Rectal smooth muscle tissue (tissue), 1 donor: ENCODE measurements around the gene ANKRD42.

Experiments used
- H3K27ac ChIP-seq: one replicate; pipeline ENCODE4 v1.7.0; 2013; ENCODE audit warnings: low read depth, low read length, inconsistent platforms
- H3K27me3 ChIP-seq: one replicate; pipeline ENCODE4 v1.7.0; 2013; ENCODE audit warnings: low read length; ENCODE audit not compliant: control insufficient read depth, insufficient read depth
- H3K36me3 ChIP-seq: one replicate; pipeline ENCODE4 v1.7.0; 2013; ENCODE audit warnings: low read length; ENCODE audit not compliant: control insufficient read depth, insufficient read depth
- H3K4me1 ChIP-seq: one replicate; pipeline ENCODE4 v1.7.0; 2013; ENCODE audit warnings: low read length; ENCODE audit not compliant: control insufficient read depth, insufficient read depth
- H3K4me3 ChIP-seq: one replicate; pipeline ENCODE4 v1.7.0; 2013; ENCODE audit warnings: low read length
- H3K9ac ChIP-seq: one replicate; pipeline ENCODE4 v1.7.0; 2013; ENCODE audit warnings: low read length

ANKRD42 gene

GRCh38 chr11:83285151-83285770 is 91.7 kb downstream of the ANKRD42 start:
- Histone ChIP-seq H3K36me3 (no peaks in the 10 kb centered on the region), H3K4me1 (peaks cover 18% of the 10 kb centered on the region), H3K27me3 (no peaks in the 10 kb centered on the region), H3K4me3 (peak overlapping the region; percentile 97), H3K27ac (peak overlapping the region; percentile 99), H3K9ac (peak overlapping the region; percentile 89)

- H3K27me3 ChIP-seq, result no peaks in the 10 kb centered on the region
- peak within 1 kb of the TSS; percentile 97 for H3K4me3 ChIP-seq
- peak within 1 kb of the TSS; percentile 99 for H3K27ac ChIP-seq
- H3K4me1 ChIP-seq, result peaks cover 18% of the 10 kb centered on the region
- no peaks in the 10 kb centered on the region for H3K36me3 ChIP-seq
- peak within 1 kb of the TSS; percentile 89 for H3K9ac ChIP-seq
Observed at GRCh38 chr11:83285771-83286528, 92.4 kb downstream of the ANKRD42 start, which contains the start of gene CCDC90B. CCDC90B (minus strand) TSS chr11:83286367; CDS start chr11:83285972, 395 bp downstream.

GRCh38 chr11:83287631-83288030 is 94.1 kb downstream of the ANKRD42 start:
- peaks cover 14% of the 10 kb centered on the region for H3K4me1 ChIP-seq

GRCh38 chr11:83292709-83293456 is 99.4 kb downstream of the ANKRD42 start:
- H3K9ac ChIP-seq, result no peak overlapping the region
- H3K4me1 ChIP-seq, result no peaks in the 10 kb centered on the region
- no peak overlapping the region for H3K27ac ChIP-seq
- H3K27me3 ChIP-seq, result no peaks in the 10 kb centered on the region
- H3K36me3 ChIP-seq, result no peaks in the 10 kb centered on the region
- peak overlapping the region; percentile 29 for H3K4me3 ChIP-seq

More at GRCh38 chr11:83287631-83288030, 94.1 kb downstream of the ANKRD42 start:
- H3K36me3 ChIP-seq, result no peaks in the 10 kb centered on the region
- H3K27ac ChIP-seq, result no peak overlapping the region
- H3K4me3 ChIP-seq, result no peak overlapping the region
- H3K27me3 ChIP-seq, result no peaks in the 10 kb centered on the region
- H3K9ac ChIP-seq, result no peak overlapping the region

- H3K9ac ChIP-seq, result no peak overlapping the region
- no peak overlapping the region for H3K4me3 ChIP-seq
Observed at GRCh38 chr11:83293457-83293774, 99.9 kb downstream of the ANKRD42 start.

GRCh38 chr11:83294208-83294607 is 100.7 kb downstream of the ANKRD42 start:
- no peaks in the 10 kb centered on the region for H3K36me3 ChIP-seq
- H3K4me3 ChIP-seq, result no peak overlapping the region
- no peak overlapping the region for H3K27ac ChIP-seq
- H3K27me3 ChIP-seq, result no peaks in the 10 kb centered on the region
- no peak overlapping the region for H3K9ac ChIP-seq
- H3K4me1 ChIP-seq, result no peaks in the 10 kb centered on the region

More at GRCh38 chr11:83293457-83293774, 99.9 kb downstream of the ANKRD42 start:
- H3K27me3 ChIP-seq, result no peaks in the 10 kb centered on the region
- H3K4me1 ChIP-seq, result no peaks in the 10 kb centered on the region
- H3K27ac ChIP-seq, result no peak overlapping the region
- H3K36me3 ChIP-seq, result no peaks in the 10 kb centered on the region
